Panc1 (cell line): ENCODE data around the gene TFDP1.

Source experiments
- CTCF ChIP-seq: fragments of 450-650 bp; IDR thresholded peaks from 2 replicates; pipeline ENCODE4 v1.5.1; 2017; ENCODE audit warnings: mild to moderate bottlenecking
- POLR2AphosphoS5 ChIP-seq: IDR thresholded peaks from 2 replicates; pipeline ENCODE4 v1.6.1; 2012; ENCODE audit warnings: mild to moderate bottlenecking, low read depth, low read length, moderate library complexity

GRCh38 chr13:113632706-113633484 lies 48.3 kb downstream of the TFDP1 start:
- no peak for TF ChIP-seq CTCF
- TF ChIP-seq POLR2AphosphoS5 = no peak
